HG03558 (cell line): ENCODE measurements around the gene PDE10A.
"Not testable (repeated sequence)": the region's sequence is repeated elsewhere in the genome, so short reads cannot be mapped to it uniquely, and the experiment has no call there.

Experiments used
- ATAC-seq: cut with Tn5 transposase; IDR thresholded peaks from one replicate; pipeline ENCODE4 v1.9.1; 2021; ENCODE audit warnings: moderate number of reproducible peaks; ENCODE audit not compliant: unreplicated experiment; ENCODE audit errors: extremely low read depth

PDE10A gene

GRCh38 chr6:165634101-165634880 lies 28.8 kb downstream of the PDE10A start:
- ATAC-seq: no peak

- ATAC-seq: no peak
Measured at GRCh38 chr6:165632194-165632593, 30.8 kb downstream of the PDE10A start.

GRCh38 chr6:165630544-165630953 lies 32.5 kb downstream of the PDE10A start:
- no peak for ATAC-seq

- ATAC-seq: no peak
Measured at GRCh38 chr6:165628955-165629354, 34.1 kb downstream of the PDE10A start.

- no peak for ATAC-seq
Measured at GRCh38 chr6:165627366-165627765, 35.7 kb downstream of the PDE10A start.

GRCh38 chr6:165626711-165627110 lies 36.3 kb downstream of the PDE10A start:
- no peak for ATAC-seq

- ATAC-seq: no peak
Measured at GRCh38 chr6:165624871-165625639, 38.0 kb downstream of the PDE10A start.

GRCh38 chr6:165621940-165622339 lies 41.1 kb downstream of the PDE10A start:
- ATAC-seq: no peak

GRCh38 chr6:165618891-165619290 lies 44.1 kb downstream of the PDE10A start:
- not testable (repeated sequence) for ATAC-seq

GRCh38 chr6:165618241-165618640 lies 44.8 kb downstream of the PDE10A start:
- no peak for ATAC-seq

GRCh38 chr6:165617528-165617927 lies 45.5 kb downstream of the PDE10A start:
- no peak for ATAC-seq

- ATAC-seq: no peak
Measured at GRCh38 chr6:165616116-165616515, 46.9 kb downstream of the PDE10A start.

GRCh38 chr6:165615636-165616035 lies 47.4 kb downstream of the PDE10A start:
- ATAC-seq: no peak

GRCh38 chr6:165611294-165611693 lies 51.7 kb downstream of the PDE10A start:
- no peak for ATAC-seq

- not testable (repeated sequence) for ATAC-seq
Measured at GRCh38 chr6:165608577-165608976, 54.5 kb downstream of the PDE10A start.

- ATAC-seq: no peak
Measured at GRCh38 chr6:165606740-165607008, 56.4 kb downstream of the PDE10A start.

GRCh38 chr6:165605901-165606739 lies 56.9 kb downstream of the PDE10A start:
- ATAC-seq: no peak

GRCh38 chr6:165605182-165605875 lies 57.7 kb downstream of the PDE10A start:
- ATAC-seq: no peak

- no peak for ATAC-seq
Measured at GRCh38 chr6:165602291-165602690, 60.8 kb downstream of the PDE10A start.

- ATAC-seq: no peak
Measured at GRCh38 chr6:165600606-165601005, 62.4 kb downstream of the PDE10A start.
